Mononuclear cell (primary cell): Measurements from ENCODE around the gene CIITA. TPM values are rescaled to one million over a fixed set of nuclear protein-coding genes. Genes with fewer than 3 reads are reported as not detected.
"Not testable (repeated sequence)": the region's sequence is repeated elsewhere in the genome, so short reads cannot be mapped to it uniquely, and the experiment has no call there.

Experiments
- H3K27me3 ChIP-seq: 2 replicates; pipeline ENCODE4 v1.6.0; 2011; ENCODE audit warnings: low read length, control low read depth; ENCODE audit not compliant: insufficient read depth
- H3K4me1 ChIP-seq: 2 replicates; pipeline ENCODE4 v1.5.1; 2011; ENCODE audit warnings: mild to moderate bottlenecking, low read length, control low read depth; ENCODE audit not compliant: insufficient read depth
- H3K4me3 ChIP-seq: 2 replicates; pipeline ENCODE4 v1.5.1; 2011; ENCODE audit warnings: mild to moderate bottlenecking, low read length, moderate library complexity
- H3K9me3 ChIP-seq: 2 replicates; pipeline ENCODE4 v1.5.1; 2011; ENCODE audit warnings: low read depth, mild to moderate bottlenecking, control low read depth, low read length
- total RNA-seq: library from RNA; depleted of rRNA; stranded (reverse); fragments of >200 nt; gene quantifications from one replicate; pipeline ENCODE4 v1.2.3, GENCODE V29; 2012

CIITA gene
- total RNA-seq, 1 donor, result 10.4 TPM

- no peaks in the 10 kb centered on the region for H3K27me3 ChIP-seq
- no peaks in the 10 kb centered on the region for H3K9me3 ChIP-seq
- H3K4me3 ChIP-seq, result peak overlapping the region; percentile 54
- H3K4me1 ChIP-seq, result peaks cover 85% of the 10 kb centered on the region
These were observed 63.6 kb downstream of the CIITA start for GRCh38 chr16:10940501-10941079.

GRCh38 chr16:10941127-10941933, 64.3 kb downstream of the CIITA start:
- Histone ChIP-seq H3K4me1 (peaks cover 87% of the 10 kb centered on the region), H3K9me3 (no peaks in the 10 kb centered on the region), H3K4me3 (peak overlapping the region; percentile 54), H3K27me3 (no peaks in the 10 kb centered on the region)

DNA sequence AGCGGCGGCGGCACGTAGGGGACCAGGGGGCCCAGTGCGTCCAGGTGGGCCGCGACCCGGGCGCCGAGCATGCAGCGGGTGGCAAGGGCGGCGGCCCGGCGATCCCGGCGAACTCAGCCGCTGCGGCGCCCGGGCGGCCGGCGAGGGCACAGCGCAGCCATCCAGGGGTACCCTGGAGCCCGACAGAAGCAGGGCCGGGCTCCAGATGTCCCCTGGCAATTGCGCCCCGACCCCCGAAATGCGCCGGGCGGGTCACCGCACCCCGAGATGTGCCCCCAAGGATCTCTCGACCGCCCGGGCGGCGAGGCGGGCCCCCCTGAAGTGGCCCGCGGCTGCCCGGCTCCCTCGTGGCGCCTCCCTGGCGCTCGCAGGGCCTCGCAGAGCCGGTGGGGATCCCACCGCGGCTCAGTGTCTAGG, 64.9 kb downstream of the CIITA start:
- peak overlapping the region; percentile 54 for H3K4me3 ChIP-seq
- not testable (repeated sequence) for H3K9me3 ChIP-seq, H3K27me3 ChIP-seq
- peaks cover 87% of the 10 kb centered on the region for H3K4me1 ChIP-seq

DNA sequence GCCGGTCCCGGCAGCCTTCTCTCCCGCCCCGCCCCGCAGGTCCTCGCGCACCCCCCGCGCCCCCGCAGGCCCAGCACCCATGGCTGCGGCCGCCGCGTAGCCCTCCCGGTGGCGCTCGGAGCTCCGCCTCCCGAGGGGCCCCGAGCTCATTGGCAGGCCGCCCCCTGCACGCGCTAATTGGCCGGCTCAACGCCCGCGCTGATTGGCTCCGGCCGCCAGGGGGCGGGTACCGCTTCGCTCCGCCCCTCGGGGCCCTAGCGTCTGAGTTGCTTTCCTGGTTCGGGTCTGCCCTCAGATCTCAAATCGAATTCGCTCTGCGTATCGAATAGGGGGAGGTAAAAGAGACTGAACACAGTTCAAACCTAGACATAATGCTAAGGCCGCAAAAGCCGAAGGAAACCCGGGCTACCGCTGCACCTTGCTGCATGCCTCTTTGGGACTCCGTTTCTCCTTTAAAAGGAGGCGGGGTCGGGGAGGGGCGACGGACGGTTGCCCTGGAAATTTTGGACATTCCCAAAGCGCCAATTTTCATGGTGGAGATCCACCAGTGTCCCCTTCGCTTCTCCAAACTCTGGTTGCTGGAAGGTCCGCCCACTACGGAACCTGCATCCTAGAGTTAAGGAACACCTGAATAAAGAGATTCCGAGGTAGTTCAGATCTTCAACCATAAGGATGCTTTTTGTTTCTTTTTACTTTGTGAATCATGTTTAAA, 65.5 kb downstream of the CIITA start, which contains the start of gene DEXI:
TSS of gene DEXI (minus strand) at position 117 of the 712 bp plus-strand sequence. CDS start 463 bp downstream, outside the sequence.
- Histone ChIP-seq H3K4me3 (peak within 1 kb of the TSS; percentile 54), H3K27me3 (no peaks in the 10 kb centered on the region), H3K9me3 (no peaks in the 10 kb centered on the region), H3K4me1 (peaks cover 87% of the 10 kb centered on the region)

- H3K4me3 ChIP-seq, result peak overlapping the region; percentile 54
- H3K27me3 ChIP-seq, result no peaks in the 10 kb centered on the region
- no peaks in the 10 kb centered on the region for H3K9me3 ChIP-seq
- H3K4me1 ChIP-seq, result peaks cover 82% of the 10 kb centered on the region
These were observed 66.0 kb downstream of the CIITA start for GRCh38 chr16:10943064-10943353.

DNA sequence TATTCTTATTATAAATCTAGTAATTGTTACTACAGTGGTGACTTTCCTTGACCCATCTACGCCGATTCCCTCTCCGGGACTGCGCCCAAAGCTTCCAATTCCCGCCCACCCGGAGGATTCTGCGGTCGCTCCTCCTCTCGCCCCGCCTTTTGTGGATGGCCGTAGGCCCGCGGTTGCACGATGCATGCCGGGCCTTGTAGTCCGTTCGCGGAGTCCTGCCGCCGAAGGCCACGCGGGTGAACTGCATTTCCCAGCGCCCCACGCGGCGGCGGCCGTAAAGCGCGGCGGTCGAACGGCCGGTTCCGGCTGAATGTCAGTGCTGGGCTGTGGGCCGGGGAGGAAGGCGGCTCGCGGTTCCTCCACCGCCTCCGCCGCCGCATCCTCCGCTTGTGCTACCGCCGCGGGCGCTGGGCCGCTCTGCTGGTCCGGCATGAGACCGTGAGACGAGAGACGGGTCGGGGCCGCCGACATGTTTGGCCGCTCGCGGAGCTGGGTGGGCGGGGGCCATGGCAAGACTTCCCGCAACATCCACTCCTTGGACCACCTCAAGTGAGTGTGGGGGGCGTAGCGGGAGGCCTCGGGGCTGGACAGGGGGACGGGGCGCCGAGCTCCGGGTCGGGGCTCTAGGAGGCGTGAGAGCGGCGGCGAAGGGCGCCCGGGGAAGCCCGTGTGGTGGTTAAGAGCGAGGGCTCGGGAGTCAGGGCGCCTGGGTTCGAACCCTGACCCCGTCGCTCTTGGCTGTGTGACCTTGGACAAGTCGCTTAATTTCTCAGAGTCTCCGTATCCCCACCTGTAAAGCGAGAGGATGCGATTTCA, 67.5 kb downstream of the CIITA start, which contains the start of gene CLEC16A:
TSS of gene CLEC16A (plus strand) at position 316 of the 816 bp plus-strand sequence. CDS start at position 470, 154 bp downstream.
- H3K4me1 ChIP-seq, result peaks cover 80% of the 10 kb centered on the region
- H3K27me3 ChIP-seq, result no peaks in the 10 kb centered on the region
- peak within 1 kb of the TSS; percentile 73 for H3K4me3 ChIP-seq
- H3K9me3 ChIP-seq, result no peaks in the 10 kb centered on the region

GRCh38 chr16:10945065-10945787, 68.2 kb downstream of the CIITA start:
- peak overlapping the region; percentile 73 for H3K4me3 ChIP-seq
- H3K9me3 ChIP-seq, result no peaks in the 10 kb centered on the region
- peaks cover 80% of the 10 kb centered on the region for H3K4me1 ChIP-seq
- H3K27me3 ChIP-seq, result no peaks in the 10 kb centered on the region

- H3K9me3 ChIP-seq, result no peaks in the 10 kb centered on the region
- H3K27me3 ChIP-seq, result no peaks in the 10 kb centered on the region
- no peak overlapping the region for H3K4me3 ChIP-seq
- peaks cover 70% of the 10 kb centered on the region for H3K4me1 ChIP-seq
These were observed 69.3 kb downstream of the CIITA start for GRCh38 chr16:10946308-10946707.

- no peaks in the 10 kb centered on the region for H3K27me3 ChIP-seq
- H3K4me3 ChIP-seq, result no peak overlapping the region
- no peaks in the 10 kb centered on the region for H3K9me3 ChIP-seq
- peaks cover 67% of the 10 kb centered on the region for H3K4me1 ChIP-seq
These were observed 70.3 kb downstream of the CIITA start for GRCh38 chr16:10947211-10947787.

DNA sequence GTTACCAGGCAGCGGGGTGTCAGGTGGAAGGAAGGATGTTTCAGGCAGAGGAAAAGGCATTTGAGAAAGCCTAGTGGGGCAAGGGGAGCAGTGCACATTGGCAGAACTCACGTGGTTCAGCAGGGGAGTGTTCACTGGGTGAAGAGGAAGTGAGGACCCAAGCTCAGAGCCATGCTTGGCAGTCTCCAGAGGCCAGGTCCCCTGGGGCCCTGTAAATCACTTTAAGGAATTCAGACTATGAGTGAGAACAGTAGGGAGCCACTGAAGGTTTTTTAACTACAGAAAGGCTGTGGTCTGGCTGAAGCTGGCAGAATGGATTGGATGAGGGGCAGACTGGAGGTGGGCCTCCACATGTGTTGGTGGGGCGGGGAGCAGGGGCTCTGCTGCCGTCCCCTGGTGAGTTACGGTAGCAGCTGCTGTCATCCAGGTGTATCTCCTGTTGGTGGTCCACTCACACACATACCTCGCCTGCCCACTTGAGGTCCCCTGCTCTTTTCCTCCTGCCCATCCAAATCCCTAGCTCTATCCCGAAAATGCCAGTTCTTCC, 72.5 kb downstream of the CIITA start:
- H3K4me1 ChIP-seq, result peaks cover 57% of the 10 kb centered on the region
- no peaks in the 10 kb centered on the region for H3K27me3 ChIP-seq
- H3K9me3 ChIP-seq, result no peaks in the 10 kb centered on the region
- H3K4me3 ChIP-seq, result no peak overlapping the region

DNA sequence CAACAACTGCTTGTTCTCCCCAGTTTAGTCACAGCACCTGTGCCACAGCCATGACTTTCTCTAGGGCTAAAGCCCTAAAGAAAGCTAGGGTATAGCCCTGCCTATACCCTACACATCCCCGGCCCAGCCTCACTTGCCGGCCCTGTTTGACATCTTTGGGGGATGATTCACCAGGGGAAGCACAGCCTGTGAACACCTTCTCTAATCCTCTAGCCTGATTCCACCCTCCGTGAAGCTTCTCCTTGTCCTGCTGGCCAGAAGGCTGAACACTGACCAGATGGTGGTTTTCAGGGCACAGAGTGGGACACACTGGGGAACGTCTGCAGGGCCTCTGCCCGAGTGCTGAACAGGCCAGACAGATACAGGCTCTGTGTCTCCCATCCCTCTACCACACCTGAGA, 73.4 kb downstream of the CIITA start:
- Histone ChIP-seq H3K27me3 (no peaks in the 10 kb centered on the region), H3K4me3 (no peak overlapping the region), H3K9me3 (no peaks in the 10 kb centered on the region), H3K4me1 (peaks cover 56% of the 10 kb centered on the region)

DNA sequence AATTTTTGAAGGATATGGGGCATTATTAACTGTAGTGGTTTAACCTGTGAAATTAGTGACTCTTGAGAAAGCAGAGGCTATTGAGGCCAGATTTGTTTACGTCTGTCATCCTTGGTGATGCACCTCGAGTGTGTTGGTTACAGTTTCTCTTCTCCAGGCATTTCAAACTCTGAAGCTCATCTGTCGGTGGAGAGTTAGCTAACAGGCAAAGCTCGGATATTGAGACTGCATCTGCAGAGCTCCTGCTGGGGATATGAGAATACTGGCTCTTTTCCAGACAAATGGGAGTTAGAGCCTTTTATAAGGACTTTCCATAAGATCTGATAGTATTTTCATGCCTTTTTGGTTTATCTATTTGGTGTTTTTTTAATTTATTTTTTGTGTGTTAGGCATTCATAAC, 74.0 kb downstream of the CIITA start:
- Histone ChIP-seq H3K4me3 (no peak overlapping the region), H3K27me3 (no peaks in the 10 kb centered on the region), H3K4me1 (peaks cover 50% of the 10 kb centered on the region), H3K9me3 (no peaks in the 10 kb centered on the region)

- H3K27me3 ChIP-seq, result no peaks in the 10 kb centered on the region
- peaks cover 29% of the 10 kb centered on the region for H3K4me1 ChIP-seq
- no peaks in the 10 kb centered on the region for H3K9me3 ChIP-seq
- H3K4me3 ChIP-seq, result no peak overlapping the region
These were observed 77.9 kb downstream of the CIITA start for GRCh38 chr16:10954903-10955302.
